Parathyroid adenoma (tissue), 2 donors: Measurements from ENCODE around the gene CD81.

Source experiments
- H2AFZ ChIP-seq: fragments of 300-600 bp; sonication (generic); one replicate; pipeline ENCODE4 v1.7.0; 2017; ENCODE audit warnings: antibody characterized with exemption, mild to moderate bottlenecking
- H3K27ac ChIP-seq: fragments of 300-600 bp; sonication (generic); one replicate; pipeline ENCODE4 v1.7.0; 2017
- H3K27me3 ChIP-seq: fragments of 300-600 bp; sonication (generic); one replicate; pipeline ENCODE4 v1.7.0; 2017; ENCODE audit warnings: low read length; ENCODE audit not compliant: control insufficient read depth, insufficient read depth
- H3K36me3 ChIP-seq: fragments of 300-600 bp; sonication (generic); one replicate; pipeline ENCODE4 v1.7.0; 2017; ENCODE audit warnings: low read length; ENCODE audit not compliant: control insufficient read depth, insufficient read depth
- H3K4me1 ChIP-seq: fragments of 300-600 bp; sonication (generic); one replicate; pipeline ENCODE4 v1.7.0; 2017; ENCODE audit warnings: control low read depth
- H3K4me2 ChIP-seq: fragments of 300-600 bp; sonication (generic); one replicate; pipeline ENCODE4 v1.7.0; 2017; ENCODE audit warnings: low read length
- H3K4me3 ChIP-seq: fragments of 300-600 bp; sonication (generic); one replicate; pipeline ENCODE4 v1.7.0; 2017; ENCODE audit warnings: low read depth, low read length
- H3K79me2 ChIP-seq: fragments of 300-600 bp; sonication (generic); one replicate; pipeline ENCODE4 v1.7.0; 2017; ENCODE audit warnings: control low read depth
- H3K9ac ChIP-seq: fragments of 300-600 bp; sonication (generic); one replicate; pipeline ENCODE4 v1.7.0; 2017; ENCODE audit warnings: mild to moderate bottlenecking
- H3K9me3 ChIP-seq: fragments of 300-600 bp; sonication (generic); one replicate; pipeline ENCODE4 v1.7.0; 2017; ENCODE audit warnings: low read length; ENCODE audit not compliant: control insufficient read depth
- TF ChIP-seq, protein P1 (sequence below): fragments of 300-600 bp; sonication (generic); IDR thresholded peaks from one replicate; pipeline ENCODE4 v1.7.0; 2017; ENCODE audit warnings: antibody characterized with exemption, mild to moderate bottlenecking
- donor health status: primary hyperparathyroidism.

The CD81 gene

GRCh38 chr11:2393111-2393868, 16.2 kb downstream of the CD81 start:
- Histone ChIP-seq H3K36me3 (no peaks in the 10 kb centered on the region), H2AFZ (no peak overlapping the region), H3K27me3 (no peaks in the 10 kb centered on the region), H3K4me2 (no peak overlapping the region), H3K4me1 (no peaks in the 10 kb centered on the region), H3K9ac (no peak overlapping the region), H3K79me2 (peaks cover 4% of the 10 kb centered on the region), H3K9me3 (no peaks in the 10 kb centered on the region), H3K4me3 (no peak overlapping the region), H3K27ac (no peak overlapping the region)
- TF ChIP-seq, protein P1, sequence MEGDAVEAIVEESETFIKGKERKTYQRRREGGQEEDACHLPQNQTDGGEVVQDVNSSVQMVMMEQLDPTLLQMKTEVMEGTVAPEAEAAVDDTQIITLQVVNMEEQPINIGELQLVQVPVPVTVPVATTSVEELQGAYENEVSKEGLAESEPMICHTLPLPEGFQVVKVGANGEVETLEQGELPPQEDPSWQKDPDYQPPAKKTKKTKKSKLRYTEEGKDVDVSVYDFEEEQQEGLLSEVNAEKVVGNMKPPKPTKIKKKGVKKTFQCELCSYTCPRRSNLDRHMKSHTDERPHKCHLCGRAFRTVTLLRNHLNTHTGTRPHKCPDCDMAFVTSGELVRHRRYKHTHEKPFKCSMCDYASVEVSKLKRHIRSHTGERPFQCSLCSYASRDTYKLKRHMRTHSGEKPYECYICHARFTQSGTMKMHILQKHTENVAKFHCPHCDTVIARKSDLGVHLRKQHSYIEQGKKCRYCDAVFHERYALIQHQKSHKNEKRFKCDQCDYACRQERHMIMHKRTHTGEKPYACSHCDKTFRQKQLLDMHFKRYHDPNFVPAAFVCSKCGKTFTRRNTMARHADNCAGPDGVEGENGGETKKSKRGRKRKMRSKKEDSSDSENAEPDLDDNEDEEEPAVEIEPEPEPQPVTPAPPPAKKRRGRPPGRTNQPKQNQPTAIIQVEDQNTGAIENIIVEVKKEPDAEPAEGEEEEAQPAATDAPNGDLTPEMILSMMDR, result no peak

DNA sequence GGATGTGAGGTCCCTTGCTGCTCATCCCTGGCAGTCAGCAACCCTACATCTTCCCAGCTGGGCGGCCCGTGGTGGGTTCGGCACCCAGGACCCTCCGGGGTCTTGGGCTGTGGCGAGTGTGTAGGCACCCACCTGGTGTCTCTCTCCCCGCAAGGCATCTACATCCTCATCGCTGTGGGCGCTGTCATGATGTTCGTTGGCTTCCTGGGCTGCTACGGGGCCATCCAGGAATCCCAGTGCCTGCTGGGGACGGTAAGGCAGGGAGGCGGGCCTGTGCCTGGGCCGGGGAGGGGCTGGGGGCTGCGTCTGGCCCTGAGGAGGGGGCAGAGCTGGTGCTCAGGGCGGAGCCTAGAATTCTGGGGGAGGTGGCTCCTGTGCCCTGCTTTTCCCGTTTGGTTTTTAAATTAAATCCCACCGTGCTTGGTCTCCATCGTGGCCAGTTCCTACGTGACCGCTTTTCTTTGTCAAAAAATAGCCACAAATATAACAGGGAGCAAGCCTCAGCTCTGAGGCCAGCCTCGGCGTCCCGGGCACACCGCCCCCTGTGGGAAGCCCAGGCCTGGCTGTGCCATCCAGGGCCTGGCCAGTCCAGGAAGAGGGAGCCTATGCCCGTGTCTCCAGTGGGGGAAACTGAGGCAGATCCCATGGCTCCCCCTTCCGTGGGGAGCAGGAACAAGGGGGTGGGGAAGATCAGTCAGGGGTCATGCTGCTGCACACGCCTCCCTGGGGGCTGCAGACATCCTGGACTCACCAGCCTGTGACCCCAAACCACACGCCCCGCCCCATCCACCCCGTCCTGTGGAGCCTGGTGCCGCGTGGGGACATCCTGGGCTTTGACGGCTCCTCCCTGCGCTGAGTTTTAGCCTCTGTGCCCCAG, 17.1 kb downstream of the CD81 start:
- no peak overlapping the region for H2AFZ ChIP-seq
- H3K27me3 ChIP-seq, result no peaks in the 10 kb centered on the region
- H3K4me2 ChIP-seq, result no peak overlapping the region
- no peaks in the 10 kb centered on the region for H3K79me2 ChIP-seq
- TF ChIP-seq, protein P1, result no peak
- H3K36me3 ChIP-seq, result no peaks in the 10 kb centered on the region
- peaks cover 3% of the 10 kb centered on the region for H3K4me1 ChIP-seq
- no peaks in the 10 kb centered on the region for H3K9me3 ChIP-seq
- no peak overlapping the region for H3K9ac ChIP-seq
- no peak overlapping the region for H3K4me3 ChIP-seq
- no peak overlapping the region for H3K27ac ChIP-seq

DNA sequence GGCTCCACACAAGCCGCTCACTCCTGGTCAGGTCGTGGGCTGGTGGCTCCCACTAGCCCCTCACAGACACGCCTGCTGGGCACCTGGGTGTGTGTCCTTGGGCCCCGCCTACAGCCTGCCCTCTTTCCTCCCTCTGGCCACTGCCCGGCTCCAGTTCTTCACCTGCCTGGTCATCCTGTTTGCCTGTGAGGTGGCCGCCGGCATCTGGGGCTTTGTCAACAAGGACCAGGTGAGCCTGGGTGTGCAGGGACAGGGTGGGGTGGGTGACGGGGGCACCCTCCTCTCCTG, 17.7 kb downstream of the CD81 start:
- H3K27me3 ChIP-seq, result no peaks in the 10 kb centered on the region
- TF ChIP-seq, protein P1, result no peak
- H3K9ac ChIP-seq, result no peak overlapping the region
- no peak overlapping the region for H2AFZ ChIP-seq
- no peaks in the 10 kb centered on the region for H3K36me3 ChIP-seq
- H3K4me1 ChIP-seq, result peaks cover 5% of the 10 kb centered on the region
- no peak overlapping the region for H3K27ac ChIP-seq
- H3K4me3 ChIP-seq, result no peak overlapping the region
- no peak overlapping the region for H3K4me2 ChIP-seq
- H3K79me2 ChIP-seq, result no peaks in the 10 kb centered on the region
- H3K9me3 ChIP-seq, result no peaks in the 10 kb centered on the region

GRCh38 chr11:2395211-2395730, 18.2 kb downstream of the CD81 start:
- no peak overlapping the region for H2AFZ ChIP-seq
- no peaks in the 10 kb centered on the region for H3K79me2 ChIP-seq
- TF ChIP-seq, protein P1, result no peak
- no peak overlapping the region for H3K9ac ChIP-seq
- no peak overlapping the region for H3K4me3 ChIP-seq
- no peak overlapping the region for H3K4me2 ChIP-seq
- no peak overlapping the region for H3K27ac ChIP-seq
- no peaks in the 10 kb centered on the region for H3K9me3 ChIP-seq
- H3K4me1 ChIP-seq, result peaks cover 5% of the 10 kb centered on the region
- H3K36me3 ChIP-seq, result no peaks in the 10 kb centered on the region
- no peaks in the 10 kb centered on the region for H3K27me3 ChIP-seq
